ENCODE measurements around the gene SDHAF2. TPM values are rescaled to one million over a fixed set of nuclear protein-coding genes. Genes with fewer than 3 reads are reported as not detected.

SDHAF2 gene
- total RNA-seq, 4 donors from 2014 or later, result 65.8 to 122 (median 81.4) TPM

GRCh38 chr11:61411589-61411988, 18.3 kb upstream of the SDHAF2 start:
- Histone ChIP-seq H3K4me3 (no peak overlapping the region), H3K27me3 (no peaks in the 10 kb centered on the region), H3K36me3 (peaks cover 0 to 95% (median 47%) of the 10 kb centered on the region in 4 donors), H3K4me1 (no peaks in the 10 kb centered on the region), H3K9me3 (no peaks in the 10 kb centered on the region), H3K27ac (no peak overlapping the region)
- in situ Hi-C loops (cut with MboI; ENCODE audit: low pct_ligation_motif_present in 1 of 4, low pct_unique_long_range_greater_than_20kb in 1 of 4, low sequenced_read_pairs in 3 of 4) (no loop called here), intact Hi-C loops (cut with DNase I; ENCODE audit: low total_unique reads) (no loop called here)
- no peak for DNase-seq
- no peak for TF ChIP-seq EP300 (IDR thresholded peaks at IDR 0.05; ENCODE audit: low read depth)
- TF ChIP-seq POLR2A (IDR thresholded peaks at IDR 0.05), result no peak
- TF ChIP-seq POLR2AphosphoS5 (IDR thresholded peaks at IDR 0.05), result no peak
- TF ChIP-seq, protein P1, sequence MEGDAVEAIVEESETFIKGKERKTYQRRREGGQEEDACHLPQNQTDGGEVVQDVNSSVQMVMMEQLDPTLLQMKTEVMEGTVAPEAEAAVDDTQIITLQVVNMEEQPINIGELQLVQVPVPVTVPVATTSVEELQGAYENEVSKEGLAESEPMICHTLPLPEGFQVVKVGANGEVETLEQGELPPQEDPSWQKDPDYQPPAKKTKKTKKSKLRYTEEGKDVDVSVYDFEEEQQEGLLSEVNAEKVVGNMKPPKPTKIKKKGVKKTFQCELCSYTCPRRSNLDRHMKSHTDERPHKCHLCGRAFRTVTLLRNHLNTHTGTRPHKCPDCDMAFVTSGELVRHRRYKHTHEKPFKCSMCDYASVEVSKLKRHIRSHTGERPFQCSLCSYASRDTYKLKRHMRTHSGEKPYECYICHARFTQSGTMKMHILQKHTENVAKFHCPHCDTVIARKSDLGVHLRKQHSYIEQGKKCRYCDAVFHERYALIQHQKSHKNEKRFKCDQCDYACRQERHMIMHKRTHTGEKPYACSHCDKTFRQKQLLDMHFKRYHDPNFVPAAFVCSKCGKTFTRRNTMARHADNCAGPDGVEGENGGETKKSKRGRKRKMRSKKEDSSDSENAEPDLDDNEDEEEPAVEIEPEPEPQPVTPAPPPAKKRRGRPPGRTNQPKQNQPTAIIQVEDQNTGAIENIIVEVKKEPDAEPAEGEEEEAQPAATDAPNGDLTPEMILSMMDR (IDR thresholded peaks at IDR 0.05), result no peak
- 88% methylated on average over 9 of the region's 9 CpGs; no CpG with 5 or more reads in 1 of the 2 donors for WGBS, 2 donors (ENCODE audit: low coverage in 1 of 2)

- TF ChIP-seq POLR2AphosphoS5 (IDR thresholded peaks at IDR 0.05) (no peak), EP300 (IDR thresholded peaks at IDR 0.05; ENCODE audit: low read depth) (no peak), POLR2A (IDR thresholded peaks at IDR 0.05) (no peak)
- TF ChIP-seq, protein P1 (IDR thresholded peaks at IDR 0.05), result no peak
- H3K27me3 ChIP-seq, result no peaks in the 10 kb centered on the region
- H3K4me1 ChIP-seq, result peaks cover 0 to 2% (median 0%) of the 10 kb centered on the region in 4 donors
- no peak overlapping the region for H3K4me3 ChIP-seq
- intact Hi-C loops (cut with DNase I; ENCODE audit: low total_unique reads), result no loop called here
- no peaks in the 10 kb centered on the region for H3K9me3 ChIP-seq
- DNase-seq, result no peak
- H3K36me3 ChIP-seq, result peaks cover 0 to 93% (median 42%) of the 10 kb centered on the region in 4 donors
- in situ Hi-C loops (cut with MboI; ENCODE audit: low pct_ligation_motif_present in 1 of 4, low pct_unique_long_range_greater_than_20kb in 1 of 4, low sequenced_read_pairs in 3 of 4), result no loop called here
- 67 to 81% methylated on average over 2 to 3 of the region's 3 CpGs for WGBS, 2 donors (ENCODE audit: low coverage in 1 of 2)
- H3K27ac ChIP-seq, result no peak overlapping the region
Observed at GRCh38 chr11:61413496-61413895, 16.4 kb upstream of the SDHAF2 start.

DNA sequence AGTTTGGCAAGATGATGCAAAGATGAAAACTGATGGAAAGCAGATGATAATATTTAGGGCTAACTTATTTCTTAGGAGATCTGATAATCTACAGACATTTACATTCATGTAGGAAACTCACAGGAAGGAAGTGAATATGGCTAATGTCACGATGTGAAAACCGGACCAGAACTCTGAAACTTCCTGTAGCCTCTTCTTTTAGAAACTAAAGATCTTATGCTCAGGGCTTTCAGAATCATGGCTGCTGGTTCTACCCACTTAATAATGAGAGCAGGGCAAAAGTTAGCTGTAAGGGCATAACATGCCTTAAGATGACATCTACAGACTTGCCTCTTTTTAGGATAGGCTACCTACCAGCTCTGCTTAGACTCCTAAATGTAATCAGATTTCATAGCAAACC, 15.4 kb upstream of the SDHAF2 start:
- intact Hi-C loops (cut with DNase I; ENCODE audit: low total_unique reads), result no loop called here
- in situ Hi-C loops (cut with MboI; ENCODE audit: low pct_ligation_motif_present in 1 of 4, low pct_unique_long_range_greater_than_20kb in 1 of 4, low sequenced_read_pairs in 3 of 4), result no loop called here
- no peaks in the 10 kb centered on the region for H3K27me3 ChIP-seq
- peaks cover 0 to 93% (median 42%) of the 10 kb centered on the region in 4 donors for H3K36me3 ChIP-seq
- H3K4me1 ChIP-seq, result peaks cover 0 to 2% (median 0%) of the 10 kb centered on the region in 4 donors
- no peak overlapping the region for H3K27ac ChIP-seq
- no peak for TF ChIP-seq POLR2A (IDR thresholded peaks at IDR 0.05)
- no peak for TF ChIP-seq POLR2AphosphoS5 (IDR thresholded peaks at IDR 0.05)
- no peak for TF ChIP-seq EP300 (IDR thresholded peaks at IDR 0.05; ENCODE audit: low read depth)
- TF ChIP-seq, protein P1 (IDR thresholded peaks at IDR 0.05), result no peak
- no peaks in the 10 kb centered on the region for H3K9me3 ChIP-seq
- WGBS, 2 donors (ENCODE audit: low coverage in 1 of 2), result 65% methylated on average over 2 of the region's 2 CpGs; no CpG with 5 or more reads in 1 of the 2 donors
- no peak for DNase-seq
- H3K4me3 ChIP-seq, result no peak overlapping the region

- H3K36me3 ChIP-seq, result peaks cover 0 to 94% (median 43%) of the 10 kb centered on the region in 4 donors
- peaks cover 0 to 2% (median 0%) of the 10 kb centered on the region in 4 donors for H3K4me1 ChIP-seq
- no peak overlapping the region for H3K27ac ChIP-seq
- H3K27me3 ChIP-seq, result no peaks in the 10 kb centered on the region
- no peak overlapping the region for H3K4me3 ChIP-seq
- no peak for DNase-seq
- no peaks in the 10 kb centered on the region for H3K9me3 ChIP-seq
- in situ Hi-C loops (cut with MboI; ENCODE audit: low pct_ligation_motif_present in 1 of 4, low pct_unique_long_range_greater_than_20kb in 1 of 4, low sequenced_read_pairs in 3 of 4), result no loop called here
- intact Hi-C loops (cut with DNase I; ENCODE audit: low total_unique reads), result no loop called here
- no peak for TF ChIP-seq EP300 (IDR thresholded peaks at IDR 0.05; ENCODE audit: low read depth)
- TF ChIP-seq, protein P1 (IDR thresholded peaks at IDR 0.05), result no peak
- 98 to 100% methylated on average over 6 of the region's 6 CpGs for WGBS, 2 donors (ENCODE audit: low coverage in 1 of 2)
Observed at GRCh38 chr11:61415381-61415780, 14.5 kb upstream of the SDHAF2 start.

Measured in transverse colon (tissue), 4 donors.